HG03432 (cell line): ENCODE measurements around the gene PTPRR.

Source experiments
- ATAC-seq: cut with Tn5 transposase; IDR thresholded peaks from one replicate; pipeline ENCODE4 v1.9.1; 2021; ENCODE audit warnings: mild to moderate bottlenecking, moderate library complexity; ENCODE audit not compliant: unreplicated experiment

Gene PTPRR

DNA sequence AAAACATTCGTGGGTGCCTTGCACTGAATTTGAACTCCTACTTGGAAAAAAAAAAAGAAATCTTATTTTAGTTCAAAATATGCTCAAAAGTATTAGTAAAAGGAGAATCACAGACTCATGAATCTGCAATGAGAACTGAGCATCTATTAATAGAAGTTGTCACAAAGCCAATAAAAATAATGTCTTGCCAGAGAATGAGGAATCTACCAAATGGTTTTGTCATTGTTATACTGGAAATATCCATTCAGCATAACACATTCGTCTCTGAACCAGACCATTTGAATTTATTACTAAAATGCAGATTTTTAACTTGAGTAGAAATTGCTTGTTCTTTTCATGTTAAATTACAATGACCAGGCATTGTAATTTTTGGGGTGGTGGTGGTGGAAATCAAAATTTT lies 271.7 kb downstream of the PTPRR start:
- ATAC-seq = no peak

DNA sequence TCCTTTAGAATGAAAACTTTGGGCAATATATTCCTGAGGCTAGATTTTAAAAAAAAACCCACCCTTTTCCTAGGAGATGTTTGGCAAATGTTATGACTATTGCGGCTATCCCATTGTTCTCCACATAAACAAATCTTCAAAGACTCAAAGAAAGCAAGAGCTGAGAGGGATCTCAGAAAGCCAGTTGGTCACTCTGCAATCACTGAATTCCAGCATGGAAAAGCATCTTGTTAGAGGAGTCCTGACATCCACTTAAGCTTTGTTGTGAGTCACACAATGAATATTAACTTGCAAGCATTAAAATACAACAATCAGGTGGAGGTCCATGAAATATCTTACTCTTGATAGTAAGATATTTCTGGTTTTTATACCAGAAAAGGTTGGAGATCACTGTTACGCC lies 272.3 kb downstream of the PTPRR start:
- ATAC-seq = no peak

DNA sequence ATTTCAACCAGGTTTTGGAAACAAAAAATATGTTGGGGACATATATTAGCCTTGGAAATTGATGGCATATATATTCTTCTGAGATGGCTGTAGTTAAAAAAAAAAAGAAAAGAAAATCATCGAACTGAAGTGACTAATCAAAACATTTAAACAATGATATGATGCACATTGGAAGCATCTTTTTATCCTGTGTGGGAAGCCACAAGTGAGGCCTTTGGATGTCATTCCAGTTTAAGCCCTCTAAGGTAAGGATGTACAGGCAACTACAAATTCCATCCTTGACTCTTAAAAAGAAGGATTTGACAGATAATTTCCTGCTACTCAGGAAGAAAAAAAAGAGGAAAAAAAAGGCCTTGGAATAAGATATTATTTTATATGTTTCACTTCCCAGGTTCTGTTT lies 273.7 kb downstream of the PTPRR start:
- no peak for ATAC-seq

DNA sequence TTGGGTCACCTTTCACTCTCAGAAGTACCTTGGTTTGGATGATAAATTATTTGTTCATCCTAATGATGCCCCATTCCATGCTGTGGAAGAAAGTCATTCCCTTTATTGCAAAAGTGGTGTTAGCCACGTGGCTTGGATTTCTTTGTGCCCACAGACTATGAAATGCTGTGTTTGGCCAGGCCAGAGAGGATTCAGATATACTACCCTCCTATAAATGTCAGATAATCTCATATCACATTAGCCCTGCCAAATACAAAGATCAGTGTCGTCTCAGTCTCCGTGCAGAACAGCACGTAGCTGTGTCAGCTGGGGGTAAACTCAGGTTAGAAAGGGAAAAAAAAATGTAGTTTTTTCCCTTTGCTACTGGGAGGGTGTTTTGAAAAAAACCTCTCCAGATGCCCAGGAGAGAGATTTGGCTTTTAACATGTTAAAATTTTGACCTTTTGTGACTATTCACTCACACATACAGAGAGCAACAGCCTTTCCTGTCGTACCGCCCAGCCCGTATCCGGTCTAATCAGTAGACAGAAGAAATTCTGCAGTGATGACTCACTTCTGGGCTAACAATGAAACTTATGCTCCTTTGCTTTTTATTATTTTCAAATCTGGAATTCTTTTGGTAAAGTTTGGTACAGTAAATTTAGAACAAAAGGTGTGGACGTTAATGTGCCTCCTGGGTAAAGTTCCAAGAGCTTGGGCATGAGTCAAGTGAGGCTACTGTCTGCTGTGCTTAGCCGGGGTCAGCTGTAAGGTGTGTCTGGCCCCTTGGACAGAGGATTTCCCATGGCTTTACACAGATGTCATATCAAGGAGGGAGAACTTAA lies 274.8 kb downstream of the PTPRR start:
- ATAC-seq = peak; percentile 83

DNA sequence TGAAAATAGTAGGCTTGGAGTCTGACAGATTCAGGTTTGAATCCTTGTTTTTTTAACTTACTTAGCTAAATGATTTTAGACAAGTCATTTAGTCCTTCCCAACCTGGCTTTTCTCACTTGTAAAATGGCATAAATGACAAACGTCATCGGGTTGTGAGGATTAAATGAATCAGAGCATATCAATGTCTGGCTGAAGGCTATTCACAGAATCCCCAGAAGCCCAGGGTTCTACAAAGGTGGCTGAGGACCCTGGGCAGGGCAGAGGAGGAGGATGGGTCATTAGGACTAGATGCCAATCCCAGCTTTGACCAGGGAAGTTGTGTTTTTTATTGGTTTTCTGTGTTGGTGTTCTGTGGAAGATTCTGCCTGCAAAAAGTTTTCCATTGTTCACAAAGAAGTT lies 275.7 kb downstream of the PTPRR start:
- no peak for ATAC-seq

DNA sequence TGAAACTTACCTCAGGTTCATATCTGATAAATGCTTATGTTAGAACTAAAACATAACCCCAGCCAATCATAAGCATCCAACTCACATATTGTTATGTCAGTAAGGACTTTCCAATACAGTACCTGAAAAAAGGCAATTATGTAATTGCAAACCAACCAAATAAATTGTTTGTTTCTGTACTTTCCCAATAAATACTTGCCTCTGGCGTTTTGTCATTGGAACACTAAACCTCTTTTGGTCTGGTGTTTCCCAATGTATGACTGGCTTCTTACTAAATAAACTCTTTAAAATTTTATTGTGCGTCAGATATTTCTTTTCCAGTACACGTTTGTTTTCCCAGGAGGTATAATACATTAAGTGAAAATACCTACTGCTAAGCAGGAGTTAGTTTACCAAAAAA lies 276.6 kb downstream of the PTPRR start:
- no peak for ATAC-seq

DNA sequence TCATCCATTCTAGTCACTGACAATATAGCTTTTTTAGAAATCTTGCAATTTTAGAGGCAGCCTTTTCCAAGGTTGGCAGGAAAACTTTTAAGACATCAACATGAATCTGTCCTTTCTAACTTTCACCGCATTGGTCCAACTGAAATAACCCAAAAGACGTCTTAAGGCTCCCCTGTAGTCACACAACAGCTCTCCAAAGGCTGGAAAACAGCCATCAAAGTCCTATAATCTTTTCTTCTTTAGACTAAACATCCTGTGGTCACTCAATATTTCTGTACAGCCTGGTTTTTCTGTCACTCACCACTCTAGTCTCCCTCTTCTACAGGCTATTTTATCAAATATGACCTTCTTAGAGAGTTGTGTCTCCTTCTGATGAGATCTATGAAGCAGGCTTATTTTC lies 278.8 kb downstream of the PTPRR start:
- ATAC-seq = no peak

DNA sequence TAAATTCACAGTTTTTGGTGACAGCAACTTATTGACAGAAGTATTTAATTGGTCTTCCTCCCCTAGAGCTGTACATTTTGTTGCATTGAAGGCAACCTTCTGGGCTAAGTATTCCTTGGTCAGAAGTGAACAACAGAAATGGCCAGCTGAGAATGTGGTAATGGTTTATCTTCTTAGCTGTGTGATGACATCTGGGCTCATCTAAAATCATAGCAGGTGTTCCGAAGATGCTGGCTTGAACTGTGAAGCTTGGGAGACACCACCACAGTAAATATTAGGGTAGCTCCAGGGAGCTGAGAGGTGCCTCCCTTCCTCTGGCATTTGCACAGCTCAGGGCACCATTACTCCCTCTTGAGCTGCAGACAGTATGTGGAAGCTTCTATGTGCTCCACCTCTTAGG lies 279.6 kb downstream of the PTPRR start:
- no peak for ATAC-seq

DNA sequence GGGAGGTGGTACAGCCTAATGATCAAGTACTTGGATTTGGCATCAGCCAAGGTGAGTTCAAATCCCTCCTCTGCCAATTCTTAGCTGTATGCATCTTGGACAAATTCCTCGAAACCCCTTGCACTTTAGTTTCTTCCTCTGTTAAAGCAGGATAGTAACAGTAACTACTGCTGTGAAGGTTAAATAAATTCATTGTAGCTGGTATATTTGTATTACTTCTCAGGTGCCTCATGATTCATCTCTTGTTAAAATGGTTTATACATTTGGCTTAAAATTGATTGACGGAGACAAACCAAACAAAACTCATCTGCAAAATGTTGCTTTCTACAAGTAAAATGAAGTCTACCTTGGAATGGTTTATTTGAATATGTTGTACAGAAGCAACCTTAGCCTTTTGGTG lies 281.0 kb downstream of the PTPRR start:
- ATAC-seq = no peak

DNA sequence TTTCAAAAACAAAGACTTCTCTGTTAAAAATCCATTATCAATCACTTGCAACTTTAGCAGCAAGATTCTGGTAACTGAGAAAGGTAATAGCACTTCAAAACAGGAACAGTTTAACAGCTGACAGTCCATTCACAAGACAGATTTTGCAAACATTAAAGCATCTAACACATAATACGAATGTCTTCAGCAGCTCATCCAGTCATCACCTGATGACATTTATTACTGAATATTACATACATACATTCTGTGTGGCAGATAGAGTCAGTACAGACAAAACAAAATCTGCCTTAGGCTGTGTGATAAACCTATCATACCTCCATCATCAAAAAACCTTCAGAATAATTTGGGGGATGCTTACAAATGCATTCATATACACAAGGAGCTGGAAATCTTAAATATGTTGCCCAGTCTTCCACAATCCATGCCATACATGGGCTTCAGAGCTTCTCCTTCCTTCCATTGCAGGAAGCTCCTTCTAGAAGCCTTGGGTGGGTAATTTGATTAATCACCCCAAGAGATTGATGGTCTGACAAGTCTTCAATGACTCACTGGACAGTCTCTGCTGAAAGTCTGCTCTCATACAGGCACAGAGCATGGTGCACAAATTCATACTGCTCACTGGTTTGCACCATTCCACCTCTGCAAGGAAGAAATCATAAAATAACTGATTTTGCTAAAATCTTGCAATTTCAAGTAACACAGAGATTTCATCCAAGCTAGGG lies 281.7 kb downstream of the PTPRR start:
- ATAC-seq = no peak

DNA sequence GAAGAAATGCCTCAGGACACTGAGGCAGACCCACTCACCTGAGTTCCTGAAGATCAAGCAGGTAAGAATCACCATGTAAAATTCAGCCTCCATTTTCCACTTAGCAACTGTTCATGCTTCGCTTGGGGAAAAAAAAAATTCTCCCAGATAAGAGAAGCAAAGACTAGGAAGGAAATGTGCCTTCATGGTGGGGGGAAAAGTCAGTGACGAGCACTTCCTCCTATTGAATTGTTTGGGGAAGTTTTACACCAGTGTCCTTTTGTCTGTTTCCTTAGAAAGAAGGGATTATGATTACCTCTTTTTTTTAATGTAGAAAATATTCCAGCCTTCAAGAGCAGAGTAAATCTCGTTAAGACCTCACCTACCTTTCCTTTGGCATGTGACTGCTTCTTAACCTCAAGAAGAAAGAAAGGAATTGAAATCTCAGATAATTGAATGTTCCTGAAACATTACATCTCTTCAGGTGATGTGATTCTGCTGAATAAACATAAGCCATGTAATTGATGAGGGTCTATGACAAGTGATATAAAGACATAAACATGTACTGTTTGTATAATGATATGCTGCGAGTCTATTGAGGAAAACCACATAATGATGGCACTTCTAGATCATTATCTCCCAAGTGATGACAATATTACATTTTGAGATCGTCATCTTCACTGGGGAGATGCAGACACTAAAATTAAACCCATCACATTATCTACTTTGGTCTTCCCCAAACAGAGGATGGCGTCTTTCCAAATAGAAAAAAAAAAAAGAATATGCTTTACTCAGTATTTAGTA lies 283.0 kb downstream of the PTPRR start, which contains the start of gene PTPRB:
TSS of gene PTPRB (minus strand) at position 127 of the 783 bp plus-strand sequence. CDS start at position 93, 34 bp downstream.
- no peak for ATAC-seq

DNA sequence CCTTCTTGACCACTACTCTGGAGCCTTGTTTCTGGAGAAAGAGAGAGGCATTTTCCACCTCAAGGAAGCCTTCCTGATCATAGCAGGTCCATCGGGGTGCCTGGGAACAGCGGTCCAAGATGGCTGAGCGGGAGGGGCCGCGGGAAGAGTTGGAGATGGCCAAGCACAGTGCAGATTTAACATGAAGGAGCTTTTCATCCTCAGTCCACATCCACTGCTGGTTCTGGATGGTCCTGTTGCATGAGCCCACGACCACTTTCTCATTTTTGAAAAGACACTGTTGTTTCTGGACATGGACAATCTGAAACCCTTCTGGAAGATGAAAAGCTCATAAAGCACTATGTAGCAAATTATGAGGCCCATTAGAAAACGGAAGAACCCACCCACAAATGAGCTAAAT lies 284.8 kb downstream of the PTPRR start:
- ATAC-seq = no peak

DNA sequence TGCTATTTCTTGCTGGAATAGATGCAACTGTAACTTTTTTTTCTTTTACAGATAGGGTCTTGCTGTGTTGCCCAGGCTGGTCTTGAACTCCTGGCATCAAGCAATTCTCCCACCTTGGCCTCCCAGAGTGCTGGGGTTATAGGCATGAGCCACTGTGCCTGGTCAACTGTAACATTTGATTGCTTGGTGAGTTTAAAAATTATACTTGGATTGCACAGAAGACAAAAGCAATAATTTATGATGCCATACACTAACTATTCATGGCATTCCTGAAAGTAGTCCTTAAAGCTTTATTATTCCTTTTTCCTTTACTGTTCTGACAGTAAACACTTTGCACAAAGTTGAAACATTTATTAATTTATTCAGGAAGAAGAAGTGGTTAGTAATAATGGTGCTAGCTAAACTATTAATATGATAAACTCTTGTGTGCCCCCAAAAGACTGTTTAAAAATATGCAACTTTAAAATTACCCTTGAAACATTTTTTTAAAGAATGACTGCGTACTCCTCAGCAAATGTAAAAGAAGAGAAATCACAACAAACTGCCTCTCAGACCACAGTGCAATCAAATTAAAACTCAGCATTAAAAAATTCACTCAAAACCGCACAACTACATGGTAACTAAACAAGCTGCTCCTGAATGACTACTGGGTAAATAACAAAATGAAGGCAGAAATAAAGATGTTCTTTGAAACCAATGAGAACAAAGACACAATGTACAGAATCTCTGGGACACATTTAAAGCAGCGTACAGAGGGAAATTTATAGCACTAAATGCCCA lies 291.6 kb downstream of the PTPRR start:
- no peak for ATAC-seq

DNA sequence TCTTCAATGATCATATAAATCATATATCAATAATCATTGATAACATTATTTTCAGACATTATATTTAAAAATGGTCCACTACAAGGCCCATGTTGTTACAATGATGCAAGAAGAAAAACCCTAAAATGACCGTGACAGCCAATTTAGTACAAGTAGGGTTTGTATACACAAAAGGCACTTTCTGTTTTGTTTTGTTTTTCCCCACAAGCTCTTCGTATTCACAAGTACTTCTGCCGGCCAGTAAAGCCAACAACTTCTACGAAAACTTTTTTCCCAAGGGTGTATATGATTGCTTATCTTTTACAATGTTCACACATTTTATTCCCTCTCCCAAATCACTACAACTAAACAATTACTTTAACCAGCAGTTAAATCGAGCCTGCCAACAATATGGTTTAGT lies 292.9 kb downstream of the PTPRR start:
- ATAC-seq = no peak

DNA sequence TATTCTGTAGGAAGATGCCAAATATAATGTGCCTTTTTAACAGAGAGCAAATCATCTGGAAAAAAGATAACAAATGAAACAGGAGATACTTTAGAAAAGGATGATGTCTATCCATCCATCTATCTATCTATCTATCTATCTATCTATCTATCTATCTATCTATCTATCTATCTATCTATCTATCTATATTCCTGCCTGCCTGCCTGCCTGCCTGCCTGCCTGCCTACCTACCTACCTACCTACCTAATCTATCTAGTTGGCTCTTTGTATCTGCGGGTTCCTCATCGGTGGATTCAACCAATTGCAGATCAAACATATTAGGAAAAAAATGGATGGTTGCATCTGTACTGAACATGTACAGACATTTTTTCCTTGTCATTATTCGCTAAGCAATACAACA lies 294.4 kb downstream of the PTPRR start:
- no peak for ATAC-seq

DNA sequence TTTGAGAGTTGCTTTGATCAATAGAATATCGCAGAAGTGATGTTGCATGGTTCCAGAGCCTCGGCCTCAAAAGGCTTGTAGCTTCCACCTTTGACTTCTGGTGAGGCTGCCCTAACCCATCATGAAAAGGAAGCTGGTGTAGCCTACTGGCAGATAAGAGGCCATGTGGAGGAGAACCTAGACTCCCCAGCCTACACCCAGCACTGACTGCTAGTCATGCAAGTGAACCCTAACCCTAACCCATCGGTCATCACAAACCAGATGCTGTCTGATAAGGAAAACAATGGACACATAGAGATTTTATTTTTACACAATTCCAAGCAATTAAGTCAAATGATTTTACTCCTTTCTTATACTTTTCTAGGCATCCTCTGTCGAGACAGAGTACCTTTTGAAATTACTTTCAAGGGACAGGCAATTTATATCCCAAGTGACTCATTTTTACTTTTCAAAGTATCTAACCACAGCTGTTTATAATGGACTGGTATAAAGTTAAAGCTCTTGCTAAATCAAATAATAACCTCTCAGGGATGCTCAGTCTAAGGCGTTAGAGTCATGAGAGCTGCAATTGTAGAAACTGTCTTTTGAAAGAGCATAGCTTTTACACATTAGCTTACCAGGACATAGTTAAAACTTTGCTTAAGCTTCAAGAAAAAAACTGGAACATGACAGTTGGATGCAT lies 300.9 kb downstream of the PTPRR start:
- no peak for ATAC-seq

DNA sequence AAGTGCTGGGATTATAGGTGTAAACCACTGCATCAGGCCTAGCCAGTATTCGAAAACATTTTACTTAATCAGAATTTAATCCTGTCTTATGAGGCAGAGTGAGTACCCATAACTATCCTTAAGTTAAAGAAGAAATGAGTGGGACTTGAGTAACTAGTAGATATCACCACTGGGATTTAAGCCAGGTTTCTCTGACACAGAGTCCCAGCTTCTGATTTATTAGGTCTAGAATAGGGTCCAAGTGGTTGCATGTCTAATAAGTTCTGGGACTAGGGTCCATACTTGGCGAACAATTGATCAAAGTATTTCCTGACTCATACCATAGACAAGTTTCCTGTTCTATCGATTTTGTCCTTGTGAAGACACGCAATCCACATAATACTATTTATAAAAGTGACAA lies 302.2 kb downstream of the PTPRR start:
- no peak for ATAC-seq

DNA sequence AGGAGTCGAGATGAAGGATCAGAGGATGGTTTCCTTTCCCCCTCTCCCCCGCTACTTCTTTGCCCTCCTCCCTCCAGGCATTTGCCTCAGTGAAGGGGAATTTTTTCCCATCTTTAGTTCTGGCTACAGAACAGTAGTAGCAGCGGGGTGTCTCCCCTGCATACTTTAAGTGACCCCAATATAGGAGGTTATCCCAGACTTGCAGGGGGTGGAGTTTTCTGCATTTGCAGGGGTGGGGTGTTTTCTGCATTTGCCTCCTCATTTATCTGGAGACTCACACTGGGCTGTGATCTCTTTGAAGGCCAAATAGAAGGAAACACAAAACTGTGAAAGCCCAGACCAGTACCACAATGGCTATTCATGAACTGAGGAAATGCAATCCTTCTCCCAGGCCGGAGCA lies 303.1 kb downstream of the PTPRR start:
- no peak for ATAC-seq

DNA sequence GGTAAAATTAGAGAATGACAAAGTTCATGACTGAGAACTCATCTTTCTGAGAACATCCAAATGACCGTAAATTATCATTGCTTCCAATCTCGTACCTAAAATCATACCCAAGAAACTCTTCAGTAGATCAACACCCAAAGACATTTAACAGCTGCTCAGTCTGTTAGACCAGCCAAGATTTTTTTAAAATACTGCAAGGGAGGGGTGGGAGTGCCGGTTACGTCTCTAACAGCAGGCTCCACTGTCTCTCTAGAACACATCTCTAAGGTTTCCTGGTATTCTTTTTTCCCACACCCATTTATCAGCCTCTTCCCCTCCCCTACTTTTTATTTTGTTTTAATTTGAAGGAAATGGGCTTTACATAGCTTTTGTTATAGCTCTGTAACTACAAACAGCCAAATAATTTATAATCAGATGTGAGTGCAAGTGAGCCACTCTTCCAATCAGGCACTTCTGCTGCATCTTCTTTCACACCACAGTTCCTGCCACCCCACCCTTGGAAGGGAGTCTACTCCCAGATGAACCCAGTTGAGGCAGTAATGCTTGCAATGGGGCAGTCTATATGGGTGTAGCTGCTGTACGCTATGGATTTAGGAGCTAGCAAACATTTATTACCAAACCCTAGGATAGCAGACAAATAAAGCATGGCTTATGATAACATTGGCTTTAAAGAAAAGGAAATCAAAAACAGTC lies 305.2 kb downstream of the PTPRR start:
- ATAC-seq = no peak
